ENCODE data around the gene COL18A1. TPM values are rescaled to one million over a fixed set of nuclear protein-coding genes. Genes with fewer than 3 reads are reported as not detected.

COL18A1 gene
- polyA plus RNA-seq, 2 of the 4 experiments (the other 2 are of a cell fraction) = 17.3 to 88.4 TPM

DNA sequence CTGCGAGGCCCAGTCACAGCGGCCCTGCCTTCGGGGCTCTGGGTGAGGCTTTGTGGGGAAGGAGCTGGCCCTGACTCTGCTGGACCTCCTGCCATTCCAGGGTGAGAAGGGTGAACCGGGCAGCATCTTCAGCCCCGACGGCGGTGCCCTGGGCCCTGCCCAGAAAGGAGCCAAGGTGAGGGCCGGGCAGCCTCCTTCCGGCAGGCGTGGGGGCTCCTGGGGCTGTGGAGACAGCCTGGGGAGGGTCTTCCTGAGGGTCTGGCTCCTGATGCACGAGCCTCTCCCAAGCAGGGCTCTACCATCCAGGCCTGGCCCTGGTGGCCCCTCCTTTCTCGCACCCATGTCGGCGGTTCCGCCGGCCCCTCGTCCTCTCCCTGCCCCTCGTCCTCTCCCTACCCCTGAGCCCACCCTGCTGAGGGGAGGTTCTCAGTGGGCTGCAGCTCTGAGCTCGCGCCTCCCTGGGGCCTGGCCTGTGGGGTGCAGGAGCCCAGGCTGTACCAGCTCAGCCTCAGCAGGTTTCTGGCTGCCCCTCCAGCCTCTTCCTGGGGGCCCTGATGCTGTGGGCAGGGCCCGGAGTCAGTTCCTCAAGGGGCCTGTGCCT is 88.5 kb downstream of the COL18A1 start:
- no peak for FAIRE-seq
- ChIA-PET POLR2A (no interaction called here), CTCF (no interaction called here)
- TF ChIP-seq POLR2A (IDR thresholded peaks at IDR 0.05; ENCODE audit: low read length) (no peak), BHLHE40 (IDR thresholded peaks at IDR 0.05; ENCODE audit: low read depth, low read length) (no peak), USF2 (IDR thresholded peaks at IDR 0.05) (no peak), JUNB (IDR thresholded peaks at IDR 0.05) (no peak), PBX3 (IDR thresholded peaks at IDR 0.05) (no peak), FOXS1 (CRISPR knock-in tag; IDR thresholded peaks at IDR 0.05) (no peak), HDAC2 (IDR thresholded peaks at IDR 0.05) (no peak)
- TF ChIP-seq, protein P1, sequence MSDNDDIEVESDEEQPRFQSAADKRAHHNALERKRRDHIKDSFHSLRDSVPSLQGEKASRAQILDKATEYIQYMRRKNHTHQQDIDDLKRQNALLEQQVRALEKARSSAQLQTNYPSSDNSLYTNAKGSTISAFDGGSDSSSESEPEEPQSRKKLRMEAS (IDR thresholded peaks at IDR 0.05) = no peak
- no peak overlapping the region for H3K4me3 ChIP-seq
- H3K9me3 ChIP-seq = no peaks in the 10 kb centered on the region
- no peak for ATAC-seq
- H3K4me2 ChIP-seq = no peak overlapping the region
- no peak overlapping the region for H3K27ac ChIP-seq
- 96% methylated on average over 5 of the region's 21 CpGs for WGBS (ENCODE audit: missing lambda C conversion rate)
- no peak for DNase-seq (ENCODE audit: low read depth in 1 of 2, low spot score in 1 of 2)
- no peaks in the 10 kb centered on the region; the same call in 2 of the 3 replicates for H3K4me1 ChIP-seq

DNA sequence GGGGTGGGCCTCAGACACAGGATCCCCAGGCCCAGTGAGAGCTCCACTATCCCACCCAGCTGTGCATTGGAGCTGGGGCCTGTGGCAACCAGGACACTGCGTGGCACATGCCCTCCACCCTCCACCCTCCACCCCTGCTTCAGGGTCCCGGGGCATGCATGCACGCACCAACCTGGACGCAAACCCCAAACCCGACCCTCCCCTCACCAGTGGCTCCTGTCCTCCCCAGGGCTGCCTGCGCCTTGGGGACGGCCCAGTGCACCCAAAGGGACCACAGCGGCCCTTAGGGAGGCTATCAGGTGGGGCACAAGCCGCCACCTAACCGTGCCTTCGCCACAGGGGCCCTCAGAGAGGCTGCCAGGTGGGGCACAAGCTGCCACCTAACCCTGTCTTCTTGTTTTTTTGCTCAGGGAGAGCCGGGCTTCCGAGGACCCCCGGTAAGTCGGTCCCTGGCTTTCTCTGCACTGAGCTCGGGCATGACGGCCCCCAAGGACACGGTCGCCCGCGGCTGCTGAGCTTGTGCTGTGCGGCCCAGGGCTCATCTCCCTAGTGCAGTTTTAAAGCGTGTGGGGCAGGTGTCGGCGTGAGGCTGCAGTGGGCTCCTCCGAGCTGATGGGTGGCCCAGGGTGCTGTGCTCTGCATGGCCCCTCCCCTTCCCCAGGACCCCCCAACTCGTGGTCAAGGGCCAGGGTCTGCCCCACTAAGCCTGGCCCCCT is 89.3 kb downstream of the COL18A1 start:
- Histone ChIP-seq H3K4me1 (no peaks in the 10 kb centered on the region; the same call in 2 of the 3 replicates), H3K9me3 (no peaks in the 10 kb centered on the region), H3K4me2 (no peak overlapping the region), H3K27ac (no peak overlapping the region), H3K4me3 (no peak overlapping the region)
- ATAC-seq = no peak
- FAIRE-seq = no peak
- POLR2A ChIA-PET = no interaction called here
- CTCF ChIA-PET = no interaction called here
- TF ChIP-seq RARB (CRISPR knock-in tag; IDR thresholded peaks at IDR 0.05) = no peak
- no peak for TF ChIP-seq EHMT2 (IDR thresholded peaks at IDR 0.05; ENCODE audit: low read depth)
- no peak for TF ChIP-seq POLR2AphosphoS2 (conservative IDR thresholded peaks at IDR 0.05; ENCODE audit: low read length)
- no peak for TF ChIP-seq NFE2L2 (conservative IDR thresholded peaks at IDR 0.05; ENCODE audit: low read length)
- TF ChIP-seq RCOR1 (IDR thresholded peaks at IDR 0.05; ENCODE audit: low read depth, low read length) = no peak
- no peak for TF ChIP-seq ZC3H11A (IDR thresholded peaks at IDR 0.05)
- TF ChIP-seq JUNB (IDR thresholded peaks at IDR 0.05) = no peak
- DNase-seq (ENCODE audit: low read depth in 1 of 2, low spot score in 1 of 2) = no peak
- WGBS (ENCODE audit: missing lambda C conversion rate) = 97% methylated on average over 13 of the region's 27 CpGs

DNA sequence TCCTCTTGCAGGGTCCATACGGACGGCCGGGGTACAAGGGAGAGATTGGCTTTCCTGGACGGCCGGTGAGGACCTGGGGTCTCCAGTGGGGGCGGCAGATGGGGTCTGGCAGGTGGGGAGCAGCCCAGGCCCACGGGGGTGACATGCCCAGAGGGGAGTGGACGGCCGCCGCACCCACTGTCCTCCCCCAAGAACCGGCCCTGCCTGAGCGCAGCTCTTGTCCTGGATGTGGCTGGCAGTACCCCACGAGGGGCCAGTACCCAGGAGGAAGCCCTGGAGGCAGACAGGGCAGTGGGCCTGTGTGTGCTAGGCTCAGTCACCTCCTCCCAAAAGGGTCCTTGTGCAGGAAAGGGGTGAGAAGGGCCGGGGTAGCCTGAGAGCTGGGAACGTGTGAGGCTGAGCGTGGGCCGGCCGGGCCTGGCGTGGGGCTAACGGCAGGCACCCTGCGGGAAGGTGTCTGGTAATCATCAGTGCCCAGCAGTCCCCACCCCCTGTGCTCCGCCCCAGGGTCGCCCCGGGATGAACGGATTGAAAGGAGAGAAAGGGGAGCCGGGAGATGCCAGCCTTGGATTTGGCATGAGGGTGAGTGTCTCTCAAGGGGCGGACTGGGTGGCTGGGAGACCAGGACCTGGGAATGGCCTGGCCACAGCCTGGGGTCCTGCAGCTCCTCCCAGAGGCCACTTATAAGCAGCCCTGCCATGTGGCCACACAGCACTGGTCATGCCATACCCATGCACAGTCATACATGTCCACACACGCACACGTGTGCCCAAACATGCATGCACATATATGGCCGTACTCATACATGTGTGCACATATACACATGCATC is 90.1 kb downstream of the COL18A1 start:
- DNase-seq (ENCODE audit: low read depth in 1 of 2, low spot score in 1 of 2) (no peak), FAIRE-seq (no peak), ATAC-seq (no peak)
- TF ChIP-seq CTCF (IDR thresholded peaks at IDR 0.05) (no peak), RAD21 (conservative IDR thresholded peaks at IDR 0.05 in 1 of 2, IDR thresholded peaks at IDR 0.05 in 1 of 2) (no peak), NR3C1 (IDR thresholded peaks at IDR 0.05) (no peak), CBX8 (IDR thresholded peaks at IDR 0.05) (no peak), E2F6 (IDR thresholded peaks at IDR 0.05; ENCODE audit: borderline replicate concordance, low read depth) (no peak), USF2 (IDR thresholded peaks at IDR 0.05) (no peak), EHF (CRISPR knock-in tag; IDR thresholded peaks at IDR 0.05) (no peak), KDM5A (IDR thresholded peaks at IDR 0.05) (no peak), POLR2AphosphoS2 (conservative IDR thresholded peaks at IDR 0.05; ENCODE audit: low read length) (no peak), EP300 (IDR thresholded peaks at IDR 0.05) (no peak), CHD4 (IDR thresholded peaks at IDR 0.05; ENCODE audit: borderline replicate concordance) (no peak)
- H3K4me3 ChIP-seq = no peak overlapping the region
- no peaks in the 10 kb centered on the region for H3K4me1 ChIP-seq
- POLR2A ChIA-PET = no interaction called here
- H3K4me2 ChIP-seq = no peak overlapping the region
- no peak overlapping the region for H3K27ac ChIP-seq
- no peaks in the 10 kb centered on the region for H3K9me3 ChIP-seq
- CTCF ChIA-PET = no interaction called here
- 94% methylated on average over 22 of the region's 30 CpGs for WGBS (ENCODE audit: missing lambda C conversion rate)

Data from A549 (cell line).